Measurements from ENCODE around the gene BCAR3.
"Not testable (repeated sequence)": the region's sequence is repeated elsewhere in the genome, so short reads cannot be mapped to it uniquely, and the experiment has no call there.

The BCAR3 gene

DNA sequence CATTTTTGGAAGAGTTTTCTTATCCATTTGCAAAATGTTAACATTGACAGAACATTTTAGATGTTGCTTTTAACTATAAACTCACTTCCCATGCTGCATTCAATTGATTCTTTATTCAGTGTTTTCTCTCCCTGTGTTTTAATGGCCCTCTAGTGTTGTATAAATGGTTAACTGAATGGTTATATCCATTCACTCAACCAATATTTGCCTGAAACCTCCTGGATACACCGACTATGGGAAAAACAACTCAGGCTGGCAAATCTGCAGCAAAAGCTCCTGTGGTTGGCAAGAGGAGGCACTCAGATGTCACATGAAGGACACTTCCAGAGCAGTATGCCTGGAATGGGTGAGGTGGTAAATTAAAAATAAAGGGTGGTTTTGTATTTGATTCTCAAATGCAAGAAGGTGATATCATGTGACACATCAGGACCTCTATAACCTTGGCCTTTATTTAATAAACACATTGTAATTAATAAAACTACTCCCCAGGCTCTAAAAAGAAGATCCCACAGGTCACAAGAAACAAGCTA is 107.6 kb downstream of the BCAR3 start:
- DNase-seq (ENCODE audit: low read depth in 1 of 2, low spot score in 1 of 2) = no peak
- TF ChIP-seq JUND (IDR thresholded peaks at IDR 0.05; ENCODE audit: low read depth) = no peak
- in situ Hi-C loops (cut with HindIII; ENCODE audit: low pct_unique_long_range_greater_than_20kb, low sequenced_read_pairs) = no loop called here

DNA sequence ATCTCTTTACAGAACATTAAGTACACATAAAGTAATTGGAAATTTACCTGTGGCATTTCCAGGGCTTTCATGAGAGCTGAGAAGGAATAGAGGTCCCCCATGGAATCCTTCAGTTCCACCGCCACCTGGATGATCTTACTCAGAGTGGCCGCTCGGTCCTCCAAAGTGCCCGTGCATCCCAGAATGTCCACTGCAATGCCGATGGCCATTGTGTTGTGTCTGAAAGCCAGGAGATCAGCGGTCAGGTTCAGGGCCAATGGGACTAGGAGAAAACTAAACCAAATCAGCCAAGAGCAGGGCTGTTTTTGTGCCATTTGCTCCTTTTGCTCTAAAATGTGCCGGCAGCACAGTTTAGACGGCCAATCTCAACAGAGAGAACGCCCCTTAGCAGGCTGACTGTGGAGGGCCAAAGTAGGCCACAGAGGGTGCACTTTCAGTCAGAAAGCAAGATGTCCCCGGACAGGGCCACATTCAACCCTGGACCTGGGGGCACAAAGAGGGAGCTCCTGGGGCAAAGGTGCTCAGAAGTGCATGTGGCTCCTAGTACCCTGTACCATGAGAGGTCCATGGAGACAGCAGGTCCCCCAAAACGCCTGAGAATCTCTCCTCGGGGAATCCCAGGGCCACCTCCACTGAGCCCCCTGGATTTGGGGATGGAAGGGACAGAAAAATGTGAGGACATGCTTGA is 109.9 kb downstream of the BCAR3 start:
- in situ Hi-C loops (cut with HindIII; ENCODE audit: low pct_unique_long_range_greater_than_20kb, low sequenced_read_pairs) = no loop called here
- DNase-seq (ENCODE audit: low read depth in 1 of 2, low spot score in 1 of 2) = no peak
- no peak for TF ChIP-seq JUND (IDR thresholded peaks at IDR 0.05; ENCODE audit: low read depth)

DNA sequence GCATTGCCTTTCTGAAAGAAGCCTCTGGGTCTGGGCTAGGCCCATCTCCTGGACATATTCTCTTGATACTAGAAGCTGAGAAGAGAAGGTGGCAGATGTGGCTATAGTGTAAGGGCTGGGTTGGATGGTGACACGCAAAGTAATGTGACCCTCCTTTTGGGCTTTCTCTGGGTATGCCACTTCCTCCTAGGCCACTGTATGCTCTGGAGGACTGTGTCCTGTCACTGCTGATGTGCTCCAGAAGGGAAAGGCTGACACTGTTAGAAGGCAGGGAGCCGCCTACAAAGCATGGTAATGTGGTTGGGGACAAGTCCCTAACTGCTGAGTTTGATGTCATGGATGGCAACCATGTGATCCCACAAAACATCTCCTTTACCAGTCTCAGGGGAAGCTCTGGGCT is 112.1 kb downstream of the BCAR3 start:
- DNase-seq (ENCODE audit: low read depth in 1 of 2, low spot score in 1 of 2) = no peak
- in situ Hi-C loops (cut with HindIII; ENCODE audit: low pct_unique_long_range_greater_than_20kb, low sequenced_read_pairs) = no loop called here
- TF ChIP-seq JUND (IDR thresholded peaks at IDR 0.05; ENCODE audit: low read depth) = no peak

DNA sequence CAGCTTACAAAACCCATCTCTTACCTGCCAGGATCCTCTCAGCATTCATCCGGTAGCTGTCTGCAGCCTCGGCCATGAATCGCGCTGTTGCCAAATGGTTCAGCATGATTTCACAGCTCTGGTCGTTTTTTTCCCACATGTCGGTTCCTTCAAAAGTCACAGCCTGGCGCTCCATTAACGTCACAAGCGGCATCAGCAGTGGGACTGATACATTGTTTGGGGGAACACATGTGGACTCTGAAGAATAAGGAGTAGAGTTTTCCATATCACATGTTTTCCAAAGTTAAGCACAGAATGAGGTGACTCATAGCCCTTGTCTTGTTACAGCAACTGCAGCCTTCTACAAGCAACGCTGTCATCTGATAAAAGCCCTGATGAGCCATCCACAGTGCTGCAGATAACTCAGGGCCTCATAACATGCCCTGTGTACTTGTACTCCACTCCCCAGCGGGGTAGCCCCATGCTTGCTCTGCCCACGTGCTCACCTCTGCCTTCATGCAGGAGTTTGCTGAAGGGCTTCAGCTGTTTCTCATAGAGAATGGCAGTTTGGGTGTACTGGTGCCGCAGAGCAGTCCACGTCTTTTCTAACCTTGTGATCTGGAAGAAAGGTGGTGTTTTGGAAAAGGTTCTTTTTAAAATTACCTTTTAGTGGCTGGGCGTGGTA is 114.2 kb downstream of the BCAR3 start:
- DNase-seq (ENCODE audit: low read depth in 1 of 2, low spot score in 1 of 2) = no peak
- in situ Hi-C loops (cut with HindIII; ENCODE audit: low pct_unique_long_range_greater_than_20kb, low sequenced_read_pairs) = no loop called here
- TF ChIP-seq JUND (IDR thresholded peaks at IDR 0.05; ENCODE audit: low read depth) = no peak

DNA sequence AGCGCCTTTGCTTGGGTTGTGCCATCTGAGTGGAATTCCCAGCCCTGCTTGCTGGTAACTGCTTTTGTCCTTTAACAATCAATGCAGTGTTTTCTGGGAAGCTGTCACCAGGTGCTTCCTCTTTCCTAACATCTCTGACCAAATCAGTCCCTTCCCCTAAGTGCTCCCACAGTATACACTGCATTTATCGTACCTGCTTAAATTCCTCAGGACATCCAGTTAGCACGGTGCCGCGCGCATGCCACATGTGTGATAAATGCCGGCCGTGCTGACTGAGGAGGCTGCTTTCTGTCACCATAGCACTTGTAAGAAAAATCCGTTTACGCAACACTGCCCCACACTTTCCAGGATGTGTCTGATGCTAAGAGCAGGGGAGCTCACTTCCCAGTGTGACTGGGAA is 115.4 kb downstream of the BCAR3 start:
- TF ChIP-seq JUND (IDR thresholded peaks at IDR 0.05; ENCODE audit: low read depth) = no peak
- DNase-seq (ENCODE audit: low read depth in 1 of 2, low spot score in 1 of 2) = no peak
- in situ Hi-C loops (cut with HindIII; ENCODE audit: low pct_unique_long_range_greater_than_20kb, low sequenced_read_pairs) = no loop called here

DNA sequence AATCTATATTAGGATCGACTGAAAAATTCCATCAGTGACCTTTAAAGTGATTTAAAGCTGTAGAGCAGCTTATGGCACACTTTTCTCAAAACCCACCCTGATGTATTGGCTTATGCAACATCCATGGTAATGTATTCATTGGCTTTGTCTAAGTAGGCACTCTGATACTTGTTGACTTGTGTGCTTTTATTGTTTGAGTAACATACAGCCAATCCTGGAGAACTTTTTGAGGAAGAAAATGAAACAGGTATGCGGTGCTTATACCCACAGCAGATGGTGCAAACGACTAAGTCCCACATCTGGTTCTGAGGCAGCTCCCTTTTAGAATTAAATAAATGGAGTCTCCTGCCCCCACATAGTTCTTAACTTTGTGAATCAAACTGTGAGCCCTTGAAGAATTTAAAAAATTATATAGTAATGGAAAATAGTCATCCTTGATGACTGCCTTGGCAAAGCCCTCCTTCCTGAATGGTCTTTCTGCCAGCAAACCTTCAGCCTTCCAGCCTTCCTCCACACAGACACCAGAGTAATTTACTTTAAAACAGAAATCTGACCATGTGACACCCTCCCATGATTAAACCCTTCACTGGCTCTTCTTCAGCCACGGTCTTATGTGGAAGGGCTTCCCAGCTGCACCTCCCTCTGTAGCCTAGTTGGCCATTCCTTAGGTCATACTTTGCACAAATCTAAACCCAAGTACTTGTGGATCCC is 116.0 kb downstream of the BCAR3 start:
- in situ Hi-C loops (cut with HindIII; ENCODE audit: low pct_unique_long_range_greater_than_20kb, low sequenced_read_pairs) = no loop called here
- DNase-seq (ENCODE audit: low read depth in 1 of 2, low spot score in 1 of 2) = no peak
- TF ChIP-seq JUND (IDR thresholded peaks at IDR 0.05; ENCODE audit: low read depth) = no peak

DNA sequence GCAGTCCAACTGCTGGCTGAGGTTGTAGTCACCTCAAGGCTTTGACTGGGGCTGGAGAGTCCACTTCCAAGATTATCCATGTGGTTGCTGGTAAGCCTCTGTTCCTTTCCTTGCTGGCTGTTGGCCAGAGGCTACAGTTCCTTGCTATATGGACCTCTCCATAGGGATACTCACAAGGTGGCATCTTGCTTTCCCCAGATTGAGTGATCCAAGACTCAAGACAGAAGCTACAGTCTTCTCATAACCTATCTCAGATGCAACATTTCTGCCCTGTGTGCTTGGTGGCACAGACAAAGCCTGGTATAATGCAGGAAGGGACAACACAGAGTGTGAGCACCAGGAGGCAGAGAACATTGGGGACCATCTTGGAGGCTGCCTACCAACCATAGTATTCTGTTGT is 121.9 kb downstream of the BCAR3 start:
- no peak for DNase-seq (ENCODE audit: low read depth in 1 of 2, low spot score in 1 of 2)
- no peak for TF ChIP-seq JUND (IDR thresholded peaks at IDR 0.05; ENCODE audit: low read depth)
- in situ Hi-C loops (cut with HindIII; ENCODE audit: low pct_unique_long_range_greater_than_20kb, low sequenced_read_pairs) = no loop called here

DNA sequence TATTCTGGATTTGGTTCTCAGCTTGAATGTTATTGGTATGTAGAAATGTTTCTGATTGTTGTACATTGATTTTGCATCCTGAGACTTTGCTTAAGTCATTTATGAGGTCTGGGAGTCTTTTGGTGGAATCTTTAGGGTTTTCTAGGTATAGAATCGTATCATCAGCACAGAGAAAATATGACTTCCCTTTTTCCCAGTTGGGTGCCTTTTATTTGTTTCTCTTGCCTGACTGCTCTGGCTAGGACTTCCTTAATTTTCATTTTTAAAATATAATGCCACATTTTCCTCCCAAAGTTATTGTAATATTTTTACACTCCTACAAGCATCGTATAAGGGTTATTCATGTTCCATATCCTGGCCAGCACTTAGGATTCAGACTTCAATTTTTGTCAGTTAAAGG is 122.6 kb downstream of the BCAR3 start:
- in situ Hi-C loops (cut with HindIII; ENCODE audit: low pct_unique_long_range_greater_than_20kb, low sequenced_read_pairs) = no loop called here
- no peak for DNase-seq (ENCODE audit: low read depth in 1 of 2, low spot score in 1 of 2)
- TF ChIP-seq JUND (IDR thresholded peaks at IDR 0.05; ENCODE audit: low read depth) = no peak

DNA sequence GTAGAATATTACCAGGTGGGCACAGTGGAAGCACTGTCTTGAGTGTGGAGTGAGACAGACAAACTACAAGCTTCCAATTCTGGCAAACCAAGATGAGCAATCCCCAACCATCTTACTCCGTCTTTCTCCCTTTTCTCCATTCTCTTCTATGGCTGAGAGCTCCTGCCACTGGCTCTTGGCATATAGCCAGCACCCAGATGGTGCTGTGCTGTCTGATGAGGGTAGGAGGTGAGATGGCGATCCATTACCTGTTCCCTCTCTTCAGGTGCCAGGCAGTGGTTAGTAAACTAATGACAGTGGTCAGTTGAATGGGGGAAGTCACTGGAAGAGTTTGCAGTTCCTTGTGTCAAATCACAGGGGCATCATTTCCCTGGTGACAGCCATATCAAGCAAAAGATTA is 125.3 kb downstream of the BCAR3 start:
- in situ Hi-C loops (cut with HindIII; ENCODE audit: low pct_unique_long_range_greater_than_20kb, low sequenced_read_pairs) = no loop called here
- TF ChIP-seq JUND (IDR thresholded peaks at IDR 0.05; ENCODE audit: low read depth) = no peak
- peak in 1 of 2 experiments; percentile 22 for DNase-seq (ENCODE audit: low read depth in 1 of 2, low spot score in 1 of 2)

DNA sequence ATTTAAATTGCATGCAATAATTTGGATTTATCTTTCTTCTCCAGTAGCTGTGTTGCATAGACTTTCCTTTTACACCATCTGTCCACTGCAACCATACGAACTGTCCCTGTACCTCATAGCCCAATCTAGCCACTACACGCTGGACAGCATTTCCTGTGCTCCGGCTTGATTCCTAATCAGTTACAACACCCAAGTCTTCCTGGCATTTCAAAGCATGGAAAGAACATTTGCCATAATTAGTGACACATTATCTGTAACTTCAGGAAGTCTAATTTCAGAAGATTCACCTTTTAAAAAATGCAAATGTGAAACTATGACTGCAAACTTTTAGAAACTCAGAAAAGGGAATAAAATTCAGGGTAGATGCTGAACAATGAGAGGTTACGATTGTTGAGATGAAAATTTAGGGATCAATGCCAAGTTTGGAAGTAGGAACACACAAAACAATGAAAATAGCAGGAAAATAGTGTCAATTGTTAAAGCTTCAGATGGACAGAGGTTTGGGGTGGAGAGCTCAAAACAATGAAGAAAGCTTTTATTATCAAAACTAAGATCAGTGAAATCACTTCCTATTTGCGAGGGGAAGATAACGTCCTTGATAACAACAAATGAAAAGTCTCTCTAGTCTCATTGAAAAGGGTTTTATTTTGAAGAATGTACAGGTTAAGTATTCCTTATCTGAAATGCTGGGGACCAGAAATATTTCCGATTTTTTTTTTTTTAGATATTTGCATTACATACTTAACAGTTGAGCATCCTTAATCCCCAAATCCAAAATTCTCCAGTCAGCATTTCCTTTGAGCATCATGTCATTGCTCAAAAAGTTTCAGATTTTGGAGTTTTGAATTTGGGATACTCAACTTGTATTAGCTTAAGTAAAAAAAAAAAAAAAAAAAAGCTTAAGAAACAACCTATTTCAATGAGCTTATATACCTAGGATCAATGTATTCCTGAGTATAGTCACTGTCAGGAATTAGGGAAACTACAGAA is 126.5 kb downstream of the BCAR3 start:
- no peak for DNase-seq (ENCODE audit: low read depth in 1 of 2, low spot score in 1 of 2)
- TF ChIP-seq JUND (IDR thresholded peaks at IDR 0.05; ENCODE audit: low read depth) = no peak
- in situ Hi-C loops (cut with HindIII; ENCODE audit: low pct_unique_long_range_greater_than_20kb, low sequenced_read_pairs) = no loop called here

DNA sequence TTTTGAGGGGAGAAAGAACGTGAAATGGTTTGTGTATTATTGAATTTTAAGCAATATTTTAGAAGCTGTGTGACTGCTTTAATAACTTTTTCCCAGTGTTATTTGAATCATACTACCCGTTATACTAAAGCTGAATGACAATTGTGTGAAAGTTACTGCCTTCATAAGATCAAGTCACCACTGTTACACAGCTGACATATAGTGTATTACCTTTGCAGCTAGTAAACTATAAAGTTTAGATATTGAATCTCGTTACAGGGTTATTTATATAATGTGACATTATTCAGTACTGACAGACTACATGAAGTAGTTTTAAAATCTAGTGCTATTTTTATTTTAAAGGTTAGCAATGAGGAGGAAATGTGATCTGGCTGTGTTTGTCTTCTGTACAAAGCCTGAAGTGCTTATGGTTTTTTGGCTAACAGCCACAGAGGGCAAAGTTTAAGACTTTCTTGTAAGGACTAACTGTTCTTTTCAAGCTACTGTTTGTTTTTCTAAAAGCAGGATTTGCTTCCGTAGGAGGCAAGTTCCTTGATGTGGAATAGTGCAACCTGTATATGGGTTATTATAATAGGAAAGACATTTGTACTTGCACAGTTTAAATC is 127.6 kb downstream of the BCAR3 start:
- DNase-seq (ENCODE audit: low read depth in 1 of 2, low spot score in 1 of 2) = peak in 1 of 2 experiments; percentile 47
- in situ Hi-C loops (cut with HindIII; ENCODE audit: low pct_unique_long_range_greater_than_20kb, low sequenced_read_pairs) = not testable (repeated sequence)

Measured in T47D (cell line).